Adipocyte (in vitro differentiated cells): ENCODE data around the gene NTRK3.

Experiments
- DNase-seq: peaks from one replicate; pipeline ENCODE4 v3.0.0-alpha.2; 2015; ENCODE audit warnings: low read depth
- H3K27me3 ChIP-seq: replicated peaks from 2 replicates; pipeline ENCODE4 v1.7.0; 2013; ENCODE audit warnings: mild to moderate bottlenecking, low read length, moderate library complexity; ENCODE audit not compliant: control insufficient read depth, insufficient read depth
- H3K36me3 ChIP-seq: 2 replicates; pipeline ENCODE4 v1.7.0; 2013; ENCODE audit warnings: low read length, mild to moderate bottlenecking, moderate library complexity; ENCODE audit not compliant: control insufficient read depth, insufficient read depth, severe bottlenecking
- H3K4me1 ChIP-seq: 2 replicates; pipeline ENCODE4 v1.7.0; 2013; ENCODE audit warnings: mild to moderate bottlenecking, low read length, moderate library complexity; ENCODE audit not compliant: control insufficient read depth, insufficient read depth
- H3K4me3 ChIP-seq: 2 replicates; pipeline ENCODE4 v1.7.0; 2013; ENCODE audit warnings: mild to moderate bottlenecking, low read length, moderate library complexity
- H3K9ac ChIP-seq: 2 replicates; pipeline ENCODE4 v1.7.0; 2013; ENCODE audit warnings: mild to moderate bottlenecking, low read length, moderate library complexity
- H3K9me3 ChIP-seq: 2 replicates; pipeline ENCODE4 v1.7.0; 2013; ENCODE audit warnings: mild to moderate bottlenecking, low read length, moderate library complexity; ENCODE audit not compliant: control insufficient read depth

The NTRK3 gene

GRCh38 chr15:87940768-87941167 is 315.8 kb downstream of the NTRK3 start:
- no peak for DNase-seq
- H3K27me3 ChIP-seq, result peaks cover 46% of the 10 kb centered on the region
- H3K4me1 ChIP-seq, result no peaks in the 10 kb centered on the region
- no peak overlapping the region for H3K9ac ChIP-seq
- H3K4me3 ChIP-seq, result no peak overlapping the region
- H3K36me3 ChIP-seq, result no peaks in the 10 kb centered on the region
- no peaks in the 10 kb centered on the region for H3K9me3 ChIP-seq

- Histone ChIP-seq H3K9me3 (no peaks in the 10 kb centered on the region), H3K9ac (no peak overlapping the region), H3K36me3 (no peaks in the 10 kb centered on the region), H3K4me1 (no peaks in the 10 kb centered on the region), H3K27me3 (peaks cover 40% of the 10 kb centered on the region), H3K4me3 (no peak overlapping the region)
- DNase-seq, result no peak
Measured at GRCh38 chr15:87939848-87940457, 316.6 kb downstream of the NTRK3 start.

- peaks cover 21% of the 10 kb centered on the region for H3K27me3 ChIP-seq
- no peak for DNase-seq
Measured at GRCh38 chr15:87938031-87938430, 318.5 kb downstream of the NTRK3 start.

GRCh38 chr15:87935583-87935982 is 321.0 kb downstream of the NTRK3 start:
- Histone ChIP-seq H3K9ac (no peak overlapping the region), H3K27me3 (peaks cover 12% of the 10 kb centered on the region), H3K9me3 (no peaks in the 10 kb centered on the region), H3K4me3 (no peak overlapping the region), H3K4me1 (no peaks in the 10 kb centered on the region), H3K36me3 (no peaks in the 10 kb centered on the region)
- no peak for DNase-seq

More at GRCh38 chr15:87938031-87938430, 318.5 kb downstream of the NTRK3 start:
- H3K4me3 ChIP-seq, result no peak overlapping the region
- no peak overlapping the region for H3K9ac ChIP-seq
- no peaks in the 10 kb centered on the region for H3K36me3 ChIP-seq
- H3K9me3 ChIP-seq, result no peaks in the 10 kb centered on the region
- H3K4me1 ChIP-seq, result no peaks in the 10 kb centered on the region

- DNase-seq, result no peak
- H3K4me1 ChIP-seq, result no peaks in the 10 kb centered on the region
- peaks cover 4% of the 10 kb centered on the region for H3K9me3 ChIP-seq
- H3K36me3 ChIP-seq, result no peaks in the 10 kb centered on the region
- H3K9ac ChIP-seq, result no peak overlapping the region
- no peak overlapping the region for H3K4me3 ChIP-seq
- H3K27me3 ChIP-seq, result no peaks in the 10 kb centered on the region
Measured at GRCh38 chr15:87931584-87931983, 325.0 kb downstream of the NTRK3 start.

- no peak for DNase-seq
- Histone ChIP-seq H3K27me3 (no peaks in the 10 kb centered on the region), H3K9ac (no peak overlapping the region), H3K36me3 (no peaks in the 10 kb centered on the region), H3K4me3 (no peak overlapping the region), H3K9me3 (peaks cover 4% of the 10 kb centered on the region), H3K4me1 (no peaks in the 10 kb centered on the region)
Measured at GRCh38 chr15:87930457-87930856, 326.1 kb downstream of the NTRK3 start.

- Histone ChIP-seq H3K9me3 (peaks cover 4% of the 10 kb centered on the region), H3K4me3 (no peak overlapping the region), H3K27me3 (no peaks in the 10 kb centered on the region), H3K4me1 (no peaks in the 10 kb centered on the region), H3K36me3 (no peaks in the 10 kb centered on the region), H3K9ac (no peak overlapping the region)
- DNase-seq, result no peak
Measured at GRCh38 chr15:87929841-87930240, 326.7 kb downstream of the NTRK3 start.

GRCh38 chr15:87924433-87924832 is 332.1 kb downstream of the NTRK3 start:
- no peak overlapping the region for H3K4me3 ChIP-seq
- no peak overlapping the region for H3K9ac ChIP-seq
- no peaks in the 10 kb centered on the region for H3K4me1 ChIP-seq
- H3K36me3 ChIP-seq, result no peaks in the 10 kb centered on the region
- H3K27me3 ChIP-seq, result no peaks in the 10 kb centered on the region
- H3K9me3 ChIP-seq, result peaks cover 4% of the 10 kb centered on the region
- no peak for DNase-seq

GRCh38 chr15:87919064-87919463 is 337.5 kb downstream of the NTRK3 start:
- Histone ChIP-seq H3K36me3 (no peaks in the 10 kb centered on the region), H3K9ac (no peak overlapping the region), H3K27me3 (peaks cover 5% of the 10 kb centered on the region), H3K9me3 (no peaks in the 10 kb centered on the region), H3K4me1 (no peaks in the 10 kb centered on the region), H3K4me3 (no peak overlapping the region)
- no peak for DNase-seq

- Histone ChIP-seq H3K4me1 (no peaks in the 10 kb centered on the region), H3K4me3 (no peak overlapping the region), H3K27me3 (peaks cover 7% of the 10 kb centered on the region), H3K9me3 (no peaks in the 10 kb centered on the region), H3K9ac (no peak overlapping the region), H3K36me3 (no peaks in the 10 kb centered on the region)
- no peak for DNase-seq
Measured at GRCh38 chr15:87917480-87917879, 339.1 kb downstream of the NTRK3 start.

- DNase-seq, result no peak
- H3K27me3 ChIP-seq, result peaks cover 12% of the 10 kb centered on the region
- no peak overlapping the region for H3K9ac ChIP-seq
- no peak overlapping the region for H3K4me3 ChIP-seq
- no peaks in the 10 kb centered on the region for H3K4me1 ChIP-seq
- H3K9me3 ChIP-seq, result no peaks in the 10 kb centered on the region
- no peaks in the 10 kb centered on the region for H3K36me3 ChIP-seq
Measured at GRCh38 chr15:87916208-87916607, 340.3 kb downstream of the NTRK3 start.

GRCh38 chr15:87910301-87910700 is 346.2 kb downstream of the NTRK3 start:
- H3K4me3 ChIP-seq, result no peak overlapping the region
- no peaks in the 10 kb centered on the region for H3K36me3 ChIP-seq
- H3K9me3 ChIP-seq, result no peaks in the 10 kb centered on the region
- peaks cover 37% of the 10 kb centered on the region for H3K27me3 ChIP-seq
- H3K9ac ChIP-seq, result no peak overlapping the region
- DNase-seq, result no peak
- no peaks in the 10 kb centered on the region for H3K4me1 ChIP-seq
